Measurements from ENCODE around the gene LRRC42.
A peak's percentile ranks its signal among the peaks of the same experiment; 100 is the strongest.
"Not testable (repeated sequence)": the region's sequence is repeated elsewhere in the genome, so short reads cannot be mapped to it uniquely, and the experiment has no call there.

LRRC42 gene

DNA sequence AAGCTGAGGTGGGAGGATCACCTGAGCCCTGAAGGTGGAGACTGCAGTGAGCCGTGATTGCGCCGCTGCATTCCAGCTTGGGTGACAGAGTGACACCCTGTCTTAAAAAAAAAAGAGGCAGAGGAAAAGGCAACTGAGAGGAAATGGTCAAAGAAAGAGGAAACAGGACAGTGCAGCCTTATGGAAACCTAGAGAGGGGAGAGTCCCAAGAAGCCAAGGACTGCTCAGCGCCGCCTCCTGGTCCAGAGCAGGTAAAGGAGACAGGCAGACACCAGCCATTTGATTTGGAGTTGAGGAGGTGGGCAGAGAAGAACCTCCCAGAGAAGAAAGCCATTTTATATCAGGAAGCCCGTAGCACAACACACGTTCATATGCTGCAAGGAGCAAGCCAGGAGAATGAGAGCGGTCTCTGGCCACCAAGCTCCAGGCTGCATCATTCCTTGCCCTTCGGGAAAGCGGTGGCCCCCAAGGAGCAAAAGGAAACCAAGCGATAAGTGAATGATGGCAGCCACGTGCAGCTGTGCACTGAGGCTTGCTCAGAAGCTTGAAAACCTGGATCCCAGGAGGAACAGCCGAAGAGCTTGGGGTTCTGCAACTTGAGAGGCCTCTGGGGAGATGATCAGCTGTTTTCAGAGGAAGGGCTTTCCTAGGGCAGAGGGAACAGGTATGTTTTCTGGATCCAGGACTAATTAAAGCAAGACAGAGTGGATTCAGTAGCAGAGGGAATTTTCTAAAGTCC lies 33.7 kb downstream of the LRRC42 start:
- no peak overlapping the region for H3K4me3 Mint-ChIP-seq
- no peaks in the 10 kb centered on the region for H3K9me3 Mint-ChIP-seq
- H3K4me1 Mint-ChIP-seq: peaks cover 11% of the 10 kb centered on the region
- H3K36me3 Mint-ChIP-seq: peaks cover under 1% of the 10 kb centered on the region
- H3K27ac Mint-ChIP-seq: no peak overlapping the region
- no peaks in the 10 kb centered on the region for H3K27me3 Mint-ChIP-seq

GRCh38 chr1:53981220-53981619 lies 35.1 kb downstream of the LRRC42 start:
- Mint-ChIP-seq H3K27ac (no peak overlapping the region), H3K4me3 (no peak overlapping the region), H3K9me3 (no peaks in the 10 kb centered on the region), H3K27me3 (no peaks in the 10 kb centered on the region), H3K36me3 (no peaks in the 10 kb centered on the region), H3K4me1 (peaks cover 21% of the 10 kb centered on the region)

GRCh38 chr1:53982034-53982762 lies 36.0 kb downstream of the LRRC42 start:
- H3K4me3 Mint-ChIP-seq: no peak overlapping the region
- H3K4me1 Mint-ChIP-seq: peaks cover 31% of the 10 kb centered on the region
- H3K27me3 Mint-ChIP-seq: no peaks in the 10 kb centered on the region
- no peak overlapping the region for H3K27ac Mint-ChIP-seq
- no peaks in the 10 kb centered on the region for H3K36me3 Mint-ChIP-seq
- peaks cover 5% of the 10 kb centered on the region for H3K9me3 Mint-ChIP-seq

DNA sequence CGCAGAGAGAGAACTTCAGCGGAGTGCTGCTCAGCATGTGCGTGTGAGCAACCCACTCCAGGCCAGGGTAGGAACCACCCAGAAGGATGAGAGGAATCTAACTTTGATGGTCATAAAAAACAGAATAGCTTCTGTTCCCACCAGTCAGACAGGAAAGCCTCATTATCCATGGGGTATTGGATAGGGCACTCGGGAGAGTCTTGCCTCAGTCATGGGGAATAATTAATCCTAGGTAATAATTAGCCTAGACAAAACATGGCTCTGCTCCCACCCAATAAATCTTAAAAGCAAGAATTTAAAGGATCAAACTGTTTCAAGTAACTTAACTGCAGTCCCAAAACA lies 36.6 kb downstream of the LRRC42 start:
- Mint-ChIP-seq H3K4me1 (peaks cover 35% of the 10 kb centered on the region), H3K9me3 (peaks cover 5% of the 10 kb centered on the region), H3K27me3 (no peaks in the 10 kb centered on the region), H3K4me3 (no peak overlapping the region), H3K27ac (no peak overlapping the region), H3K36me3 (no peaks in the 10 kb centered on the region)

- Mint-ChIP-seq H3K4me1 (peaks cover 42% of the 10 kb centered on the region), H3K4me3 (no peak overlapping the region), H3K27me3 (no peaks in the 10 kb centered on the region), H3K9me3 (peaks cover 5% of the 10 kb centered on the region), H3K27ac (no peak overlapping the region), H3K36me3 (no peaks in the 10 kb centered on the region)
Measured at GRCh38 chr1:53984726-53985125, 38.6 kb downstream of the LRRC42 start.

- no peaks in the 10 kb centered on the region for H3K36me3 Mint-ChIP-seq
- peak overlapping the region; percentile 81 for H3K27ac Mint-ChIP-seq
- peaks cover 5% of the 10 kb centered on the region for H3K9me3 Mint-ChIP-seq
- H3K4me3 Mint-ChIP-seq: peak overlapping the region; percentile 16
- no peaks in the 10 kb centered on the region for H3K27me3 Mint-ChIP-seq
- peaks cover 40% of the 10 kb centered on the region for H3K4me1 Mint-ChIP-seq
Measured at GRCh38 chr1:53986458-53986857, 40.3 kb downstream of the LRRC42 start.

- Mint-ChIP-seq H3K9me3 (peaks cover 5% of the 10 kb centered on the region), H3K36me3 (no peaks in the 10 kb centered on the region), H3K27ac (peak overlapping the region; percentile 85), H3K27me3 (no peaks in the 10 kb centered on the region), H3K4me1 (peaks cover 31% of the 10 kb centered on the region), H3K4me3 (no peak overlapping the region)
Measured at GRCh38 chr1:53987880-53988279, 41.7 kb downstream of the LRRC42 start.

DNA sequence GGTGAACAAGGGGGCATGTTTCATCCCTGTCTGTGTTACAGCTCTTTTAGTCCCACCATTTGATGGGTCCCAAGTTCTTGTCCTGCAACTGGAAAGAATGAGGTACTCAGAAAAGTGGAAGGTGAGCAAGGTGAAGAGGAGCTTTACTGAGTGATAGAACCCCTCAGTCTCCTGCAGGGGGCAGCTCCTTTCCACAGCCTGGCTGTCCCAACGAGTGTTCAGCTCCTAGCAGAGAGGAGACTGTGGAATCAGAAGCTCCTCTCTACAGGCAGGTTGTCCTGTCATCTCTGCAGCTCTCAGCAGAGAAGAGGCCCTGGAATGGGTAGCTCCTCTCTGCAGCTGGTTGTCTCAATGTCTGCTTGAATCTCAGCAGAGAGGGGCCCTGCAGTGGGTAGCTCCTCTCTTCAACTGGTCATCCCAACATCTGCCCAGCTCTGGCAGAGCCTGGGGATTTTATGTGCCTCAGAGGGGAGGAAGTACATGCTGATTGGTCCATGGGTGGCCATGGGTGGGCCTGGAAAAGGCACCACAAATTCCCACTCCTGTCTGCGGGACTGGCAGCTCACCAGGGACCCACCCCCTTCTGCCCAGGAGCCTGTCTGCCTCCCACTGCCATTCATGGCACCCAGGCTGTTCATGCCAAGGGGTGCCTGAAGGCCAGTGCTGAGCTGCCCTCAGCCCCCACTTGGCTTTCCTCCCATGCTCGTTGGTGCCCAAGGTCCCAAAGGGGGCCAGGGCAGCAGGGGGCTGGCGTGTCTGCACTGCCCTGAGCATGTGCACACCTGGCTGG lies 46.1 kb downstream of the LRRC42 start:
- Mint-ChIP-seq H3K27me3 (no peaks in the 10 kb centered on the region), H3K4me1 (peaks cover 10% of the 10 kb centered on the region), H3K36me3 (no peaks in the 10 kb centered on the region)

DNA sequence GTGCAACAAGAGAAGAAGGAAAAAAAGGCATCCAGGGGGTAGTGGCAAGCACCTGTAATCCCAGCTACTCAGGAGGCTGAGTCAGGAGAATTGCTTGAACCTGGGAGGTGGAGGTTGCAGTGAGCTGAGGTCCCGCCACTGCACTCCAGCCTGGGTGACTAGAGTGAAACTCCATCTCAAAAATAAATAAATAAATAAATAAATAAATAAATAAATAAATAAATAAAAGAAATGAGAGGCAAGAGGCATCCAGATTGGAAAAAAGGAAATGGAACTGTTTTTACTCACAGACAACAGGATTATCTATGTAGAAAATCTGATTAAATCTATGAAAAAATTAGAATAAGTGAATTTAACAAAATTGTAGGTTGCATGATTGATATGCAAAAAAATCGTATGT lies 48.4 kb downstream of the LRRC42 start:
- not testable (repeated sequence) for H3K27ac Mint-ChIP-seq, H3K27me3 Mint-ChIP-seq, H3K9me3 Mint-ChIP-seq, H3K36me3 Mint-ChIP-seq, H3K4me1 Mint-ChIP-seq, H3K4me3 Mint-ChIP-seq

More for the DNA sequence above, 46.1 kb downstream of the LRRC42 start:
- Mint-ChIP-seq H3K9me3 (no peaks in the 10 kb centered on the region), H3K27ac (no peak overlapping the region), H3K4me3 (no peak overlapping the region)

DNA sequence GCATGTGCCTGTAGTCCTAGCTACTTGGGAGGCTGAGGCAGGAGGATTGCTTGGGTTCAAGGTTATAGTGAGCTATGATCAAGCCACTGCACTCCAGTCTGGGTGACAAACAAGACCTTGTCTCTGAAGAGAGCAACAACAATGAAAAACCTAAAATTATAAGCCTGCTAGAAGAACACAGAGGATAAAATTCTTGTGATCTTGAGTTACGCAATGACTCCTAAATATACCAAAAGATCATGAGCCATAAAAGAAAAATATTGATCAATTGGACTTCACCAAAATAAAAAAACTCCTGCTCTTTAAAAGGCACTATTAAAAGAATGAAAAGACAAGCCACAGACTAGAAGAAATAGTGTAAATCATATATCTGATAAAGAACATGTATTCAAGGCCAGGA lies 49.5 kb downstream of the LRRC42 start:
- H3K4me3 Mint-ChIP-seq: no peak overlapping the region
- H3K36me3 Mint-ChIP-seq: no peaks in the 10 kb centered on the region
- H3K9me3 Mint-ChIP-seq: no peaks in the 10 kb centered on the region
- no peak overlapping the region for H3K27ac Mint-ChIP-seq
- no peaks in the 10 kb centered on the region for H3K27me3 Mint-ChIP-seq
- no peaks in the 10 kb centered on the region for H3K4me1 Mint-ChIP-seq

- Mint-ChIP-seq H3K27me3 (no peaks in the 10 kb centered on the region), H3K4me1 (no peaks in the 10 kb centered on the region), H3K36me3 (no peaks in the 10 kb centered on the region), H3K27ac (no peak overlapping the region), H3K4me3 (no peak overlapping the region), H3K9me3 (no peaks in the 10 kb centered on the region)
Measured at GRCh38 chr1:53998223-53998622, 52.1 kb downstream of the LRRC42 start.

DNA sequence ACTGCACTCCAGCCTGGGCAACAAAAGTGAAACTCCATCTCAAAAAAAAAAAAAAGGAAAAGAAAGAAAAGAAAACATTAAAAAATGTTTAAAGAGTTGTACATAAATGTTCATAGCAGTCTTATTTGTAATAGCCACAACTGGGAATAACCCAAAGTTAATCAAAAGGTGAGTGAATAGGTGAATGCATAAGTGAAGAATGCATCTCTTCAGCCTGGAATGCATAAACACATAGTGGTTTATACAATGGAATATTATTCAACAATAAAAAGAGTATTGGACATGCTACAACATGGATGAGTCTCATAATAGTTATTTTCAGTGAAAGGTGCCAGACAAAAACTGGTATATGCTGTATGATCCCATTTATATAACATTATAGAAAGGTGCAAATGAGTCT lies 53.8 kb downstream of the LRRC42 start:
- Mint-ChIP-seq H3K4me3 (no peak overlapping the region), H3K36me3 (no peaks in the 10 kb centered on the region), H3K27me3 (no peaks in the 10 kb centered on the region), H3K9me3 (no peaks in the 10 kb centered on the region), H3K4me1 (no peaks in the 10 kb centered on the region), H3K27ac (no peak overlapping the region)

DNA sequence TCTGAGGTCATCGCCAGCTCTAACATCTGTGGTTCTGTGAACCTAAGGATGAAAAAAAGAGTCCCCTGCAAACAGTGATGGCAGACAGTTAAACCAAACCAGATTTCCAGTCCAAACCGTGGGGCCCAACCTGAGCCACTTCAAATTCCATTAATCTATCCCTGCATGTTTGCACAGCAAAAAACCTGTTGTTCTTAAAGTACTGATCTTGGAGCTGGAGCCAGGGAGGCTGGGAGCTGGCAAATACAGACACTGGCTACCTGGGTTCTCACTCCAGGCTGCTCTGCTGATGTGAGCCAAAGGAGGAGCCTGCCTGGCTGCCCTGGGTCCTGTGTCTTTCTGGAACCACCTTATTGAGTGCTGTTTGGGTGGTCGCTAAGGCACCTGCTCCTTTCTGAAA lies 55.4 kb downstream of the LRRC42 start:
- no peaks in the 10 kb centered on the region for H3K27me3 Mint-ChIP-seq
- no peaks in the 10 kb centered on the region for H3K9me3 Mint-ChIP-seq
- no peaks in the 10 kb centered on the region for H3K4me1 Mint-ChIP-seq
- H3K27ac Mint-ChIP-seq: no peak overlapping the region
- H3K4me3 Mint-ChIP-seq: no peak overlapping the region
- H3K36me3 Mint-ChIP-seq: no peaks in the 10 kb centered on the region

GRCh38 chr1:54002544-54003248 lies 56.5 kb downstream of the LRRC42 start:
- Mint-ChIP-seq H3K9me3 (no peaks in the 10 kb centered on the region), H3K27ac (no peak overlapping the region), H3K4me3 (no peak overlapping the region), H3K4me1 (no peaks in the 10 kb centered on the region), H3K36me3 (no peaks in the 10 kb centered on the region), H3K27me3 (no peaks in the 10 kb centered on the region)

DNA sequence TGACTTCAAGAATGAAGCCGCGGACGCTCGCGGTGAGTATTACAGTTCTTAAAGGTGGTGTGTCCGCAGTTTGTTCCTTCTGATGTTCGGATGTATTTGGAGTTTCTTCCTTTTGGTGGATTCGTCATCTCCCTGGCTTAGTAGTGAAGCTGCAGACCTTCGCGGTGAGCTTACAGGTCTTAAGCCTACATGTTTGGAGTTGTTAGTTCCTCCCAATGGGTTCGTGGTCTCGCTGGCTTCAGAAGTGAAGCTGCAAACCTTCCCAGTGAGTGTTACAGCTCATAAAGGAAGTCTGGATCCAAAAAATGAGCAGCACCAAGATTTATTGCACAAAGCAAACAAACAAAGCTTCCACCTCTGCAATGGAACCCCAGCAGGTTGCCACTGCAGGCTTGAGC lies 57.1 kb downstream of the LRRC42 start:
- H3K4me3 Mint-ChIP-seq: no peak overlapping the region
- no peak overlapping the region for H3K27ac Mint-ChIP-seq
- H3K9me3 Mint-ChIP-seq: no peaks in the 10 kb centered on the region
- no peaks in the 10 kb centered on the region for H3K27me3 Mint-ChIP-seq
- H3K4me1 Mint-ChIP-seq: no peaks in the 10 kb centered on the region
- H3K36me3 Mint-ChIP-seq: no peaks in the 10 kb centered on the region
